Bone marrow (tissue), 2 donors: ENCODE results near the gene WNT10A.
"Not testable (repeated sequence)": the region's sequence is repeated elsewhere in the genome, so short reads cannot be mapped to it uniquely, and the experiment has no call there.

ENCODE experiments used
- DNase-seq, 2 donors: peaks; one replicate each; lab custom pipeline; 2025; lab: John Stamatoyannopoulos, UW

WNT10A gene

GRCh38 chr2:218880102-218880858 lies at the start of gene WNT10A:
TSS of gene WNT10A (plus strand) at chr2:218880852. CDS start at chr2:218880996, 144 bp downstream.
- DNase-seq, result no peak

- no peak for DNase-seq
These were observed 49.2 kb upstream of the WNT10A start, which contains the start of gene PRKAG3 for GRCh38 chr2:218831378-218831990. TSS of gene PRKAG3 (minus strand) at chr2:218831803.

DNA sequence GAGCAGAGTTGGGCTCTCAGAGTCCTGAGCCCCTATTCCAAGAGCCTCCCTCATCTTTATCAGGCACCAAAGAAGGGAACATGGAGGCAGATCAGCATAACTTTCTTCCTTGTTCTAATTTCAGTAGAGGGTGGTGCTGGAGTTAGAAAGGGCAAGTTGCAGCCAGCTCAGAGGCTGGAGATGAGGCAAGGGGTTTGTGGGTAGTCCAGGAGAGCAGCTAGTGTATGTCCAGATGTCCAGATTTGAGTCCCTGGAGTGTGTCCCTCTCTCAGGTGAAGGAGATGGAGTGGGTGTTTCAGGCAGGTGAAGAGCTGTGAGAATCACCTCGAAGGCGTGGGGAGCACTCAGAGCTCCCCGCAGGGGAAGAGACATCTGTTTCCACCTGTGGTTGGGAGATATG lies 48.6 kb upstream of the WNT10A start:
- no peak for DNase-seq

GRCh38 chr2:218832520-218832919 lies 48.1 kb upstream of the WNT10A start:
- DNase-seq, result no peak

- DNase-seq, result no peak
These were observed 47.5 kb upstream of the WNT10A start for GRCh38 chr2:218833023-218833609.

DNA sequence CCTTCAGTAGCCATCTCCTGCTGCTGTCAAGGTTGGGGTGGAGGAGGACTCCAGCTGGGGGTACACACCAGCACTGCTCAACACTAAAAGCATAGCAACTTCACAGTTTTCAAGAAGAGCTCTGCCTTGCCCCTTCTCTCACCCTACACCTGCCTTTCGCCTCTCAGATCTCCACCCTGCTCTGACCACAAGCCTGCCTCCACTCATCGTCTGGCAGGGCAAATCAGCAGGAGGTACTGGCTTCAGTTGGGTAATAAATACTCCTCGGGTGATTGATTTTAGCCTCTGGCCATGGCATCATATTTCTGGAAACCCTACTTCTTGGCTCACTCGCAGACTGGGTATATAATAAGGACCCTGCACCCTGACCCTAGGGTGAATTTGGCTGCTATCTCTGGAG lies 46.0 kb upstream of the WNT10A start:
- no peak for DNase-seq

DNA sequence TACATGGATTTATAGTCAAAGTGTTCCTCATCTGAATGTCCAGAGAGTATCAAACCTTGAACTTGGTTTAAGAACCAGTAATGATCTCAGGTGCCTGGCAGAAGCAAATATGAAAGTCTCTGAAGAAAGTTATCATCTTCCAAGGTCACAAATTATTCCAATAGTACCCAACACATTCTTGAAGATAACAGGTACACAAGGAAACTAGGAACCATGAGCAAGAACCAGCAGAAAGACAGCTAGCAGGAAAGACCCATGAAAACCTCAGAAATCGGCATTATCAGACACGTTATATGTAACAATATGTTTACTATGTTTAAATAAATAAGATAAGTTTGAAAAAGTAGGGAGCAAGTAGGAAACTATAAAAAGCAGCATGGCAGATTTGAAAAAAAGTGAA lies 43.2 kb upstream of the WNT10A start:
- DNase-seq, result no peak

- no peak for DNase-seq
These were observed 41.2 kb upstream of the WNT10A start for GRCh38 chr2:218839430-218839829.

GRCh38 chr2:218839888-218840287 lies 40.8 kb upstream of the WNT10A start:
- DNase-seq, result no peak

GRCh38 chr2:218844334-218844733 lies 36.3 kb upstream of the WNT10A start:
- DNase-seq, result not testable (repeated sequence)

GRCh38 chr2:218846963-218847362 lies 33.7 kb upstream of the WNT10A start:
- not testable (repeated sequence) for DNase-seq

- DNase-seq, result no peak
These were observed 30.9 kb upstream of the WNT10A start for GRCh38 chr2:218849721-218850120.

DNA sequence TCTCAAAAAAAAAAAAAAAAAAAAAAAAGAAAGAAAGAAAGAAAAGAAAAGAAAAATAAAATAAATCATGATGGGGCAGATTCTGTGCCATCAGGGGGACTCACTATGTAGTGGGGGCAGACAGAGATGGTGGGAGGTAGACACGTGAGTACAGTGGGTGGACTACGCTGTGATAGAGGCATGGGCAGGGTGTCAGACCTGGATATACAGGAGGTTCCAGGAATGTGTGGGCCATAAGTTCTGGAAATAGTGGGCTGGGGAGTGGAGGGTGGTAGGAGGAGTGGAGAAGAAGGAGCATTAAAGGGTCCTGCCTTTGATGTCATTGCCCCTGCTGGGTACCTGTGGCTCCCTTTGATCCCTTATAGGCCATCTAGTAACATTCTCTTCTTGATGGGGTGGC lies 29.9 kb upstream of the WNT10A start:
- no peak for DNase-seq

GRCh38 chr2:218851286-218851685 lies 29.4 kb upstream of the WNT10A start:
- DNase-seq, result no peak

- DNase-seq, result peak in 1 of 2 donors; percentile 32
These were observed 27.6 kb upstream of the WNT10A start for GRCh38 chr2:218852911-218853667.

- DNase-seq, result no peak
These were observed 26.9 kb upstream of the WNT10A start for GRCh38 chr2:218853766-218854165.

DNA sequence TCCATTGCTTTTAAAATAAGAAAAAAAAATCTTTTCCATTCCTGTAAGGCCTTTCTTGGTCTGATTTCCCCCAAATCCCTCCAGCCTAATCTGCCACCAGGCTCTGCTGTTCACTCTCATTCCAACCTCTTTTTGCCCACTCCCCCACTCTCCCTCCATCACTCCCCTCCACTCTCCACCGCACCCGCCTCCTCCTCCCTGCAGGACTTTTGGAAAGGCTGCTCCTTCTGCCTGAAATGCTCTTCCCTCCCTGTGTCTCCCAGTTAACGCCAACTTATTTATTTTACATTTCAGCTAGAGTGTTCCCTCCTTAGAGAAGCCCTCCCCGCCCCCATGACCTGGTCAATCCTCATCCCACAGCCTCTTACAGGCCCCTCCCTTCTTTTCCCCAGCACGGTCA lies 25.8 kb upstream of the WNT10A start:
- DNase-seq, result no peak

DNA sequence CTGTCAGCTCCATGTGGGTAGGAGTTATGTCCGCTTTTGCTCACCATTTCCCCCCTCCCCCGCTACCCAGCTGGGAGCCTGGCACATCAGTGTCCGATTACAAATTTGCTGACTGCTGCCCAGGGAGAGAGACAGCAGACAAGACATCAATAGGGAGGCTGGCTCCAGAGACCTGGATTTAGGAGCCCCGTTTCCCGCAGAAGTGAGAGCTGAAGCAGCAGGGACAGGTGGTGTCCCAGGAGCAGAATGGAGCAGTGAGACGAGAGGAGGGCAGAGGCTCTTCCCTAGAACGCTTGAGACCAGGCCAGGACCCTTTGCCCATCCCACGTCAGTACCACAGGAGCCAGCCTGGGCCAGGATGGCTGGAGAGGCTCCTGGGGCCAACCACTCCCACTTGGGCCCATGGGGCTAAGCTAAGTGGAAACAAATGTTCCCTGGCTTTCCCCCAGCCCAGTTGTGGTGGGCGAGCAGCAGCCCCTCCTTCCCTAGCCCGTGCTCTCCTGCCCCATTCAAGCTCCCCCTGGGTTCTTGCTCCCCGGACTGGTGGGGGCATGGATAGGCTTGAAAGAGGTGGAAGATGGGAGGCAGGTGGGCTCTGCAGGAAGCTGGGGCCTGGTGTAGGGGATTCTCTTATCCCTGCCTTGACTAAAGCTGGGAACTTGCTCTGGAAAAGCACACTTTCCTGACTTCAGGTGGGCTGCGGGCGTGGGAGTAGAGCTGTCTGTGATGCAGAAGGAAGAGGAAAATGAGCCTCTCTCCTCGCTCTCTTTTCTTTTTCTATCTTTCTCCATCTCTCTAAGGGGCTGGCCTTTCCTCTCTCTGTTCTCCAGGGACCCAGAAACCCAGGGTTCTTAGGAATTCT lies 25.1 kb upstream of the WNT10A start:
- DNase-seq, result no peak

DNA sequence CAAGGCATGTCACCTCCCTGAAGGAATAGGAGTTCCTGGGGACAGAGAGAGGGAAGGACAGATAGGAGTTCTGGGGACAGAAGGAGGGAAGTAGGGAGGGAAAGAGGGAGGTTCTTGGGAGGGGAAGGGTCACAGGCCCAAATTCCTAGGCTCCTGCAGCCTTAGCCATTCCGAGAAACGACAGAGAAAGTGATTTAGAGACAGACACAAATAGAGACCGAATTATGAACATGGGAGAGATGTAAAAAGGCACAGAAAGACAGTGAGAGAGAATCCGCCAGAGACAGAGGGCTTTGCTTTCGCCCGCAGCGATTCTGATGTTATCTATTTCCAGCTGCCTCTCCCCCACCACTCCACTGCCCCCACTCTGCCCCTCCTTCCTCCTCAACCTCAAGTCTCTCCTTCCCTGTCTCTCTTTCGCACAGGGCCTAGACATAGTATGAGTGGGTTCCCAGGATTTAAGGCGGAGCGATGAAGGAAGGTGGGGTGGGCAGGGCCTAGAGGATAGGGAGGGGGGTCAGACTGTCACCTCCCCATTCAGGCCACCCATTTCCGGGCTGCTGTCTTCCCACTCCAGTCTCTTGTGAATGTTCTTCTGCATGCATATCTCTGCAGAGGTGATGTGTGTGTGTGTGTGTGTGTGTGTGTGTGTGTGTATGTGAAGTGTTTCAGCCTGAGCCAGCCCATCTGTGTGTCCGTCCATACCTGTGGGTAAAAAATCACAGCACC lies 24.3 kb upstream of the WNT10A start:
- no peak for DNase-seq

DNA sequence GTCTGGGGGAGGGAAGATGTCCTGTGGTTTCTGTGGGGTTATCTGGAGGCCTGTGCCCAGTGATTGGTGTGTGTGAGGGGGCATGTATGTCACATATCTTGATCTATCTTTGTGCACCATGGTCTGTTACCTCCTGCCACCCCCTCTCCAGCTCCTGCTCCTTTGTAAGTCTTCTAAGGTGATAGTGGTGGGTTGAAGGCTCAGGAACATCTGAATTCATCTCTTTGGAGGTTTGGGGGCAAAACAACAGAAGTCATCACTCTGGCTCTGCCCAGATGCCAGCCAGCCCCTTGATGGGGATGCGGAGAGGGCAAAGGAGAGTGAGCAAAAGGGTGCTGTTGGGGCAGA lies 23.8 kb upstream of the WNT10A start:
- no peak for DNase-seq
